K562 (cell line): Measurements from ENCODE around the gene PTPRT. TPM values are rescaled to one million over a fixed set of nuclear protein-coding genes. Genes with fewer than 3 reads are reported as not detected.

Experiments used
- ATAC-seq: fragments of 200-7000 bp; cut with Tn5 transposase; 3 replicates; pipeline ENCODE4 v1.9.1; 2020; ENCODE audit warnings: moderate library complexity
- BruUV-seq: library from RNA; stranded (reverse); fragments of 400-500 nt; replicated peaks from 2 replicates; lab custom pipeline; 2021; lab: Mats Ljungman, UMichigan
- CTCF ChIA-PET: fragments of 300-600 bp; formaldehyde crosslinking; extraction: SDS; loops from one replicate; lab custom pipeline; 2021; ENCODE audit warnings: low intra/inter-chr PET ratio; lab: Yijun Ruan, JAX
- POLR2A ChIA-PET: fragments of 300-600, 350-650 bp; sonication (Branson Sonifier 250); formaldehyde crosslinking; extraction: SDS; loops from one replicate; lab custom pipeline; 2021; ENCODE audit warnings: antibody characterized with exemption, inconsistent platforms; lab: Yijun Ruan, JAX
- DNase-seq, 4 experiments: peaks; one replicate each; pipeline versions ENCODE4 v3.0.0 to v3.0.0-alpha.2; 2011 to 2018; ENCODE audit warnings: low spot score in 3 of 4, mixed read lengths in 3 of 4; ENCODE audit errors: extremely low read depth in 1 of 4
- FAIRE-seq: peaks from 2 replicates; lab custom pipeline; 2011; peaks lifted over from hg19 to GRCh38; lab: Jason Lieb, UNC
- H2AFZ ChIP-seq: 2 replicates; pipeline ENCODE4 v1.6.0; 2011; ENCODE audit warnings: low read depth, low read length, control low read depth, inconsistent platforms
- H3K27ac ChIP-seq: fragments of 200-600 bp; 3 replicates; pipeline ENCODE4 v1.8.0; 2011; ENCODE audit warnings: low read depth, mild to moderate bottlenecking, control low read depth, inconsistent platforms, low read length, moderate library complexity, mixed read lengths; ENCODE audit errors: extremely low read depth
- H3K27me3 ChIP-seq, 2 experiments: fragments of 300-600 bp in 1 of 2; 2 replicates in 1 of 2; 3 replicates in 1 of 2; pipeline versions ENCODE4 v1.6.0 to v1.8.0; 2011; ENCODE audit warnings: inconsistent platforms in 2 of 2, low read length in 2 of 2, mild to moderate bottlenecking in 1 of 2, mixed read lengths in 1 of 2, moderate library complexity in 1 of 2; ENCODE audit not compliant: control insufficient read depth in 2 of 2, insufficient read depth in 2 of 2
- H3K36me3 ChIP-seq: fragments of 300-600 bp; 3 replicates; pipeline ENCODE4 v1.8.0; 2011; ENCODE audit warnings: mild to moderate bottlenecking, low read length, inconsistent platforms; ENCODE audit not compliant: control insufficient read depth, insufficient read depth
- H3K4me1 ChIP-seq, 2 experiments: fragments of 200-600 bp in 1 of 2; replicated peaks in 1 of 2; 2 replicates in 1 of 2; 3 replicates in 1 of 2; pipeline versions ENCODE4 v1.5.1 to v1.8.0; 2011; ENCODE audit warnings: inconsistent platforms in 2 of 2, low read length in 2 of 2, mild to moderate bottlenecking in 1 of 2, mixed read lengths in 1 of 2, moderate library complexity in 1 of 2; ENCODE audit not compliant: control insufficient read depth in 2 of 2, insufficient read depth in 2 of 2
- H3K4me2 ChIP-seq: 2 replicates; pipeline ENCODE4 v1.6.1; 2011; ENCODE audit warnings: low read length, control low read depth, inconsistent platforms, mixed read lengths; ENCODE audit not compliant: insufficient read depth
- H3K4me3 ChIP-seq: fragments of 200-600 bp; sonication (generic), shearing (Covaris generic); 2 replicates; pipeline ENCODE4 v1.5.1; 2016; ENCODE audit warnings: control low read depth, inconsistent platforms
- H3K79me2 ChIP-seq: fragments of 200-600 bp; 3 replicates; pipeline ENCODE4 v1.8.0; 2011; ENCODE audit warnings: low read length, inconsistent platforms; ENCODE audit not compliant: control insufficient read depth, insufficient read depth
- H3K9ac ChIP-seq, 2 experiments: 2 replicates each; pipeline versions ENCODE4 v1.6.0 to v1.6.1; 2011; ENCODE audit warnings: low read depth in 2 of 2, low read length in 2 of 2, control low read depth in 1 of 2, inconsistent platforms in 1 of 2, mild to moderate bottlenecking in 1 of 2, mixed read lengths in 1 of 2; ENCODE audit not compliant: insufficient read depth in 1 of 2
- H3K9me1 ChIP-seq: one replicate; pipeline ENCODE4 v1.6.0; 2011; ENCODE audit warnings: inconsistent platforms, mild to moderate bottlenecking, low read length, moderate library complexity; ENCODE audit not compliant: control insufficient read depth, insufficient read depth
- H3K9me3 ChIP-seq: replicated peaks from 2 replicates; pipeline ENCODE4 v1.5.1; 2011; ENCODE audit warnings: low read depth, low read length, inconsistent platforms; ENCODE audit not compliant: control insufficient read depth, insufficient read depth
- H4K20me1 ChIP-seq: replicated peaks from 2 replicates; pipeline ENCODE4 v1.6.1; 2011; ENCODE audit warnings: low read length, inconsistent platforms, mixed read lengths; ENCODE audit not compliant: control insufficient read depth, insufficient read depth
- CBX3 ChIP-seq, 2 experiments: IDR thresholded peaks; 1 replicate in 1 of 2; 2 replicates in 1 of 2; pipeline ENCODE4 v1.6.1; 2012; ENCODE audit warnings: inconsistent platforms in 2 of 2, low read length in 2 of 2, borderline replicate concordance in 1 of 2, control low read depth in 1 of 2
- CBX5 ChIP-seq: IDR thresholded peaks from 2 replicates; pipeline ENCODE4 v1.6.1; 2014; ENCODE audit warnings: low read depth, borderline replicate concordance
- CTCF ChIP-seq, 3 experiments: IDR thresholded peaks in 2 of 3; conservative IDR thresholded peaks in 1 of 3; 2 replicates each; pipeline ENCODE4 v1.5.1; 2011 to 2012; ENCODE audit warnings: low read length in 3 of 3, mild to moderate bottlenecking in 3 of 3, control low read depth in 2 of 3, improper control_type of control experiment in 1 of 3, inconsistent platforms in 1 of 3, low read depth in 1 of 3, mixed read lengths in 1 of 3, moderate library complexity in 1 of 3; ENCODE audit not compliant: insufficient read depth in 2 of 3
- PHF21A ChIP-seq: fragments of 450-650 bp; IDR thresholded peaks from 2 replicates; pipeline ENCODE4 v1.6.1; 2017; ENCODE audit warnings: low read depth, borderline replicate concordance
- TSHZ1 ChIP-seq: fragments of 250-450 bp; sonication (Bioruptor Pico); IDR thresholded peaks from 2 replicates; pipeline ENCODE4 v1.4.0; 2020; ENCODE audit warnings: mild to moderate bottlenecking, moderate library complexity
- WGBS: fragments of 100-300 bp; shearing (Covaris generic); methylation state at CpG from one replicate; pipeline ENCODE4 v1.1.6; 2016; ENCODE audit warnings: low coverage, mixed read lengths; ENCODE audit not compliant: insufficient coverage; ENCODE audit errors: missing lambda C conversion rate; 5-methylcytosine and 5-hydroxymethylcytosine counted together
- in situ Hi-C: fragments of 300-500 bp; cut with MboI; formaldehyde crosslinking; loops from 4 replicates; pipeline ENCODE4 v1.15.0; 2018; ENCODE audit warnings: inconsistent platforms, mixed read lengths
- intact Hi-C: fragments of 100-400 bp; cut with micrococcal nuclease; formaldehyde crosslinking; loops from 2 replicates; pipeline ENCODE4 v1.14.2; 2022
- polyA plus RNA-seq, 8 experiments: library from polyadenylated mRNA; depleted of rRNA in 4 of 8; stranded (reverse) in 5 of 8; unstranded in 3 of 8; fragments of >200 nt; fragmentation: Nextera tagmentation in 2 of 8; fragmentation: Illumina TruSeq in 1 of 8; extraction: Ambion mirVana in 2 of 8; extraction: Trizol in 1 of 8; gene quantifications; 2 replicates each; pipeline versions ENCODE4 v1.2.1 to v1.2.3, GENCODE V29; 2011 to 2014; ENCODE audit warnings: inconsistent platforms in 1 of 8, missing spikeins in 1 of 8
- total RNA-seq, 7 experiments: library from RNA; depleted of rRNA in 6 of 7; stranded (reverse); fragments of >200 nt in 6 of 7; fragmentation: Illumina TruSeq in 2 of 7; extraction: Trizol in 2 of 7; gene quantifications; 2 replicates each; pipeline versions ENCODE4 v1.2.1 to v1.2.3, GENCODE V29; 2011 to 2021; ENCODE audit warnings: low replicate concordance in 1 of 7

Gene PTPRT
- total and polyA plus RNA-seq, 9 of the 15 experiments (the other 6 are each of a cell fraction or from before 2014, with no cell fraction given): not detected

GRCh38 chr20:43102394-43102793 lies 87.3 kb downstream of the PTPRT start:
- H3K9ac ChIP-seq: no peak overlapping the region
- CTCF ChIA-PET: no interaction called here
- in situ Hi-C loops: no loop called here
- H3K4me1 ChIP-seq: no peaks in the 10 kb centered on the region
- no peak overlapping the region for H3K4me2 ChIP-seq
- H3K9me3 ChIP-seq: no peaks in the 10 kb centered on the region
- H3K36me3 ChIP-seq: no peaks in the 10 kb centered on the region
- FAIRE-seq: no peak
- no peak overlapping the region for H2AFZ ChIP-seq
- no peak for TF ChIP-seq TSHZ1
- peak; percentile 43 to 64 (median 53) for TF ChIP-seq CTCF (IDR thresholded peaks at IDR 0.05 in 2 of 3, conservative IDR thresholded peaks at IDR 0.05 in 1 of 3; ENCODE audit: insufficient read depth in 2 of 3, low read depth in 1 of 3, low read length in 3 of 3)
- no peak for TF ChIP-seq CBX3 (IDR thresholded peaks at IDR 0.05; ENCODE audit: borderline replicate concordance in 1 of 2, low read length in 2 of 2)
- TF ChIP-seq PHF21A: no peak
- no peak for TF ChIP-seq CBX5
- TF ChIP-seq, all 486 proteins: peak for 1
- WGBS: 0% methylated on average over 5 of the region's 5 CpGs
- BruUV-seq: no TSS peak
- H3K9me1 ChIP-seq: no peaks in the 10 kb centered on the region
- H3K4me3 ChIP-seq: no peak overlapping the region
- POLR2A ChIA-PET: no interaction called here
- no peak overlapping the region for H3K27ac ChIP-seq
- H3K27me3 ChIP-seq: peaks cover 0 to 3% of the 10 kb centered on the region in 2 experiments; a peak in 1 of 5 replicates
- intact Hi-C loops: no loop called here
- no peaks in the 10 kb centered on the region for H4K20me1 ChIP-seq
- peak; percentile 31 to 54 (median 44) for DNase-seq
- peak; percentile 89 for ATAC-seq
- no peaks in the 10 kb centered on the region for H3K79me2 ChIP-seq
